Thymus (tissue), 11 donors: ENCODE data around the gene M6PR. TPM values are rescaled to one million over a fixed set of nuclear protein-coding genes. Genes with fewer than 3 reads are reported as not detected.

ENCODE experiments used
- DNase-seq, 9 donors: peaks; one replicate each; pipeline ENCODE4 v3.0.0-alpha.2; 2013; ENCODE audit warnings: low spot score in 9 of 9, low read depth in 6 of 9, missing footprints in 1 of 9
- H3K27ac ChIP-seq, 2 donors: one replicate each; pipeline ENCODE4 v1.5.1; 2013; ENCODE audit warnings: control low read depth in 1 of 2, low read depth in 1 of 2, low read length in 1 of 2, mild to moderate bottlenecking in 1 of 2, moderate library complexity in 1 of 2
- H3K27me3 ChIP-seq, 2 donors: one replicate each; pipeline ENCODE4 v1.5.1; 2013; ENCODE audit warnings: low read length in 1 of 2; ENCODE audit not compliant: control insufficient read depth in 2 of 2, insufficient read depth in 1 of 2
- H3K36me3 ChIP-seq, 2 donors: one replicate each; pipeline ENCODE4 v1.5.1; 2013; ENCODE audit warnings: low read length in 1 of 2, mild to moderate bottlenecking in 1 of 2, moderate library complexity in 1 of 2; ENCODE audit not compliant: control insufficient read depth in 2 of 2, insufficient read depth in 2 of 2
- H3K4me1 ChIP-seq, 2 donors: one replicate each; pipeline ENCODE4 v1.5.1; 2013; ENCODE audit warnings: low read length in 2 of 2; ENCODE audit not compliant: control insufficient read depth in 2 of 2, insufficient read depth in 2 of 2
- H3K4me3 ChIP-seq, 2 donors: one replicate each; pipeline ENCODE4 v1.5.1; 2013; ENCODE audit warnings: low read length in 2 of 2, control low read depth in 1 of 2, mild to moderate bottlenecking in 1 of 2
- H3K9me3 ChIP-seq, 2 donors: one replicate each; pipeline ENCODE4 v1.5.1; 2013; ENCODE audit warnings: low read length in 1 of 2, mild to moderate bottlenecking in 1 of 2; ENCODE audit not compliant: control insufficient read depth in 2 of 2, insufficient read depth in 1 of 2
- WGBS: extraction: QIAGEN DNeasy Blood & Tissue Kit; methylation state at CpG from one replicate; pipeline ENCODE4 v1.1.7; 2013; 5-methylcytosine and 5-hydroxymethylcytosine counted together
- polyA plus RNA-seq: library from polyadenylated mRNA; stranded (reverse); fragments of 200-250 nt; gene quantifications from one replicate; pipeline ENCODE4 v1.2.3, GENCODE V29; 2013
- total RNA-seq: library from RNA; stranded (reverse); fragments of 120-200 nt; gene quantifications from one replicate; pipeline ENCODE4 v1.2.4, GENCODE V29; 2013
- donor health status: healthy.

Gene M6PR
- total and polyA plus RNA-seq, 2 donors: 101 to 166 TPM

DNA sequence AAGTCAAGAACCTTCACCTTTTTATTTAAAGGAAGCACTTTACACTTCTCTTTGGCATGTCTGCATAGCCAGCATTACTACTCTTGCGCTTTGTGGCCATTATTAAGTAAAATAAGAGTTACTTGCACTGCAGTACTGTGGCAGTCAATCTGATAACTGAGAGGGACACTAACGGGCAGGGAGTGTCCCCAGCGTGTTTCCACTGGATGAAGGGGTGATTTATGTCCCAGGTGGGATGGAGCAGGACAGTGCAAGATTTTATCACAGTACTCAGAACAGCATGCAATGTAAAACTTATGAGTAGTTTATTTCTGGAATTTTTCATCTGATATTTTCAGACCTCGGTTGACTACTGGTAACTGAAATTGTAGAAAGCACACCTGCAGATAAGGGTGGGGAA, 8.1 kb upstream of the M6PR start:
- Histone ChIP-seq H3K4me1 (peaks cover 13 to 27% of the 10 kb centered on the region in 2 donors), H3K27ac (peak overlapping the region in 1 of 2 donors; percentile 43), H3K27me3 (no peaks in the 10 kb centered on the region), H3K36me3 (peaks cover 2 to 7% of the 10 kb centered on the region in 2 donors), H3K4me3 (no peak overlapping the region), H3K9me3 (peaks cover 1 to 28% of the 10 kb centered on the region in 2 donors)
- no peak for DNase-seq
- WGBS: 74% methylated on average over 4 of the region's 4 CpGs

DNA sequence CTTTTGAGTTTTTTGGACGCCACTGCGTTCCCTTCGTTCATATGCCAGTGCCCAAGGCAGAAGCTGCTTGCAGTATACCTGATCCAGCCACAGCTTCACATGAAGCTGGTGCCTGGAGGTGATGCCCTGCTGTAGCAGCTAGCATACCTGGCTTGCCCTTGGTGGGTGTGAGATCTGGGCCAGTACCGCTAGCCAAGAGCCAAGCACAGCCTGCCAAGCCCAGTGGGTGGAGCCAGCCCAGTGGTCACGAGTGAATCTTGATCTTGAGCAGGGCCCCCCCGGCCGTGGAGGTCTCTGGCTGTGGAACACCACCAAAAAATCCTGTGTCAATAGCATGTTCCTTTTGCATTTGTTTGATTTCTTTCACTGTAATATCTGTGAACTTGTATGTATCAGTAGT, 7.3 kb upstream of the M6PR start:
- no peaks in the 10 kb centered on the region for H3K27me3 ChIP-seq
- peaks cover 15 to 28% of the 10 kb centered on the region in 2 donors for H3K4me1 ChIP-seq
- no peak overlapping the region for H3K4me3 ChIP-seq
- 95% methylated on average over 7 of the region's 7 CpGs for WGBS
- H3K27ac ChIP-seq: no peak overlapping the region
- H3K36me3 ChIP-seq: peaks cover 2 to 7% of the 10 kb centered on the region in 2 donors
- H3K9me3 ChIP-seq: peaks cover 1 to 28% of the 10 kb centered on the region in 2 donors
- DNase-seq: no peak

DNA sequence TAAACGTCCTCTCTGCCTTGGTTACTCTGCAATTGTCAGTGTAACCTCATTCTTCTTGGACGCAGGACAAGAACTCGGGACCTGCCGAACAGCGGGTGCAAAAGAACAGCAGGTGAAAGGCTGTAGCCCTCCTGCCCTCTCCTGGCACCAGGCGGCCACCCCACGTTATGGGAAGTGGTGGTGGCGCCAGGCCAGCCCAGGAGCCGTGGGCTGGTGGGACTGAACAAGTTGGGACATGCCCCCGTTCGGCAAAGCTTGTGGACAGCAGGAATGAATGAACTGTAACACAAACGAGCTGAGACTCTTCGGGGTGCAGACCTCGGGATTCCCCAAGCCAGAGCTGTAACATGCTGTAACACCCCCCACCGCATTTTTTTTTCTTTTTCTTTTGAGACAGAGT, 6.6 kb upstream of the M6PR start:
- WGBS: 98% methylated on average over 15 of the region's 15 CpGs
- H3K36me3 ChIP-seq: peaks cover 2 to 7% of the 10 kb centered on the region in 2 donors
- no peak for DNase-seq
- no peak overlapping the region for H3K27ac ChIP-seq
- H3K4me3 ChIP-seq: no peak overlapping the region
- peaks cover 1 to 28% of the 10 kb centered on the region in 2 donors for H3K9me3 ChIP-seq
- peaks cover 17 to 33% of the 10 kb centered on the region in 2 donors for H3K4me1 ChIP-seq
- no peaks in the 10 kb centered on the region for H3K27me3 ChIP-seq

DNA sequence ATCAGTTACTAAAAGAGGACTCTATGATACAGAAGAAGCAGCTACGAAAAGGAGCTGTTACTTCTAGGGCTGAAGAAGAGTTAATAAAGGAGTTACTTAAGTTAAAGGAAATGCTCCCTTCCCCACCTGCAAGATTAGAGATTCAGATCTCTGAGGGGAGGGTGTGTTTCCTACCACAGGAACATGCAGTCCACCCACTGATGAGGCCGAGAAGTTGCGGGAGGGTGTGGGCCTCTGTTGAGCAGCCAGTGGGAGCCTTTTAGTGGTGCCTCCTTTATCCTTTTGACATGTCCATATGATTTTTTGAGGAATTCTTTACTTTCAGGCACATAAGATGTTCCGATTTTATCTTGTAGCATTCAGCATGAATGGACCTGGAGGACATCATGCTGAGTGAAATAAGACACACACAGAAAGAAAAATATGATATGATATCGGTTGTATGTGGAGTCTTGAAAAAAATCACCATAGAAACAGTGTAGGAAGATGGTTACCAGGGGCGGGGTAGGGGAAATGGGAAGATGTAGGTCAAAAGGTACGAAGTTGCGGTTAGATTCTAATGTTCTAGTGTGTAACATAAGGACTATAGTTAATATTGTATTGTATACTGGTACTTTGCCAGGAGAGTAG, 4.4 kb upstream of the M6PR start:
- 82% methylated on average over 8 of the region's 8 CpGs for WGBS
- H3K4me1 ChIP-seq: peaks cover 14 to 19% of the 10 kb centered on the region in 2 donors
- no peaks in the 10 kb centered on the region for H3K27me3 ChIP-seq
- H3K27ac ChIP-seq: no peak overlapping the region
- H3K36me3 ChIP-seq: peaks cover 2 to 7% of the 10 kb centered on the region in 2 donors
- H3K4me3 ChIP-seq: no peak overlapping the region
- DNase-seq: peak in 1 of 9 donors; percentile 45
- peaks cover 1 to 28% of the 10 kb centered on the region in 2 donors for H3K9me3 ChIP-seq

DNA sequence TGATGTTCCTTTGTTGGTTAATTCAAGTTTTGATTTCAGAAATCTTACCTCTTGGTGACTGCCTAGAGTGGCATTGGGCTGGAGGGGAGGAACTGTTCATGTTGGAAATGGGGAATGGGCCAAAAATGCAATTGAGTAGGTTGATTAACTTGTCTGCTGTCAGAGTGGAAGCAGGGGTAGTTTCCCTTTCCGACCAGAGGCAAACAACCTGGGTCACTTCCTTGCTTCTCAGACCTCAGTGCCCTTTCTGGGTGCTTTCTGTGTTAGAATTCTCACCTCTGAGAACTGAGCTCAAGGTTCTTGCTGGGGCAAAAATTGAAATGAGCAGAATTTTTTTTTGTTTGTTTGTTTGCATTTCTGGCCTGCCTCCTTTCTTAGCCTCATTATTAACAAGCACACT, 2.3 kb upstream of the M6PR start:
- H3K4me3 ChIP-seq: no peak overlapping the region
- H3K9me3 ChIP-seq: peaks cover 1 to 28% of the 10 kb centered on the region in 2 donors
- WGBS: 78% methylated on average over 1 of the region's 1 CpG
- H3K36me3 ChIP-seq: peaks cover 2 to 7% of the 10 kb centered on the region in 2 donors
- H3K27ac ChIP-seq: peak overlapping the region; percentile 14 to 53
- DNase-seq: peak in 1 of 9 donors; percentile 36
- H3K27me3 ChIP-seq: no peaks in the 10 kb centered on the region
- peaks cover 16 to 20% of the 10 kb centered on the region in 2 donors for H3K4me1 ChIP-seq

DNA sequence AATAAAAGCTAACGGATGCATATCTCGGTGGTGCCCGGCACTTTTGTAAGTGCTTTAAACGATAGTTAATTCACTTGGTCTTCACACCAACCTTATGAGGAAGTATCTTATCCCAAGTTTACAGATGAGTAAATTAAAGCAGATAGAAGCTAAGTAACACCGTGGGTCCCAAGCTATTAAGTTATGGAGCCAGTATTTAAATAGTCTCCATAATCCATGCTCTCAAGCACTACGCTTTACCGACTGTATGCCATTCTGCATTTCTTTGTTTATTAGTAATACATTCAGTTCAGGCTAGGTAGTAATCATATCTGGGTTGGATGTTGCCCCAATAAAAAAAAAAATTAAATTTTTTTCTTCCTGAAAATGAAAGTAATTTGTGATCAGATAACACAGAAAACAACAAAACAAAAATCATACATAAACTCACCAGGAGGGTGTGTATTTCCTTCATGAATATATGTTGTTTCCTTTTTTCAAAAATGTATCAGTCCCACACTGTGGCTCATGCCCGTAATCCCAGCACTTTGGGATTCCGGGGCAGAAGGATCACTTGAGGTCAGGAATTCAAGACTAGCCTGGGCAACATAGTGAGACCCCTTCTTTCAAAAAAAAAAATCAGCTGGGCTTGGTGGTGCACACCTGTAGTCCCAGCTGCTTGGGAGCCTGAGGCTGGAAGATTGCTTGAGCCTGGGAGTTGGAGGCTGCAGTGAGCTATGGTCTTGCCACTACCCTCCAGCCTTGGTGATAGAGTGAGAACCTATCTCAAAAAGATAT, 1.4 kb upstream of the M6PR start:
- Histone ChIP-seq H3K4me3 (peak overlapping the region; percentile 76 to 81), H3K27ac (peak overlapping the region; percentile 98 to 99), H3K4me1 (peaks cover 18 to 19% of the 10 kb centered on the region in 2 donors), H3K9me3 (peaks cover 1 to 21% of the 10 kb centered on the region in 2 donors), H3K36me3 (peaks cover 2 to 6% of the 10 kb centered on the region in 2 donors), H3K27me3 (no peaks in the 10 kb centered on the region)
- WGBS: 8% methylated on average over 9 of the region's 9 CpGs
- DNase-seq: peak in 1 of 9 donors; percentile 65

DNA sequence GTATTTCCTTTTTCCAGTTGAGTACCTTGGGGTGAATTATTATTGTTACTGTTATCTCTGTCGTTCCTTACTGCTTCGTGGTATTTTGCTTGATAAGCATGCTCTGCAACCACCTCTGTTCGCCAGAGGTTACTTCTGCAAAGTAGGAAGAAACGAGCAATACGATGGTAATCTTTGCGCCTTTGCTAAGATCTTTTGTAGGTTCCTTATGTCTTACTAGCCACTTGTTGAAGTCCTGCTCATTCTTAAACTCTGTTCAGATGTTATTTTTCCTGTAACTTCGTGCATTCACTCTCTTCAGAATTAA, 729 bp upstream of the M6PR start:
- Histone ChIP-seq H3K4me3 (peak overlapping the region; percentile 76 to 81), H3K36me3 (peaks cover 5 to 10% of the 10 kb centered on the region in 2 donors), H3K4me1 (peaks cover 18 to 19% of the 10 kb centered on the region in 2 donors), H3K27me3 (no peaks in the 10 kb centered on the region), H3K27ac (peak overlapping the region; percentile 98 to 99), H3K9me3 (peaks cover 1 to 14% of the 10 kb centered on the region in 2 donors)
- DNase-seq: no peak
- under 1% methylated on average over 7 of the region's 7 CpGs for WGBS

DNA sequence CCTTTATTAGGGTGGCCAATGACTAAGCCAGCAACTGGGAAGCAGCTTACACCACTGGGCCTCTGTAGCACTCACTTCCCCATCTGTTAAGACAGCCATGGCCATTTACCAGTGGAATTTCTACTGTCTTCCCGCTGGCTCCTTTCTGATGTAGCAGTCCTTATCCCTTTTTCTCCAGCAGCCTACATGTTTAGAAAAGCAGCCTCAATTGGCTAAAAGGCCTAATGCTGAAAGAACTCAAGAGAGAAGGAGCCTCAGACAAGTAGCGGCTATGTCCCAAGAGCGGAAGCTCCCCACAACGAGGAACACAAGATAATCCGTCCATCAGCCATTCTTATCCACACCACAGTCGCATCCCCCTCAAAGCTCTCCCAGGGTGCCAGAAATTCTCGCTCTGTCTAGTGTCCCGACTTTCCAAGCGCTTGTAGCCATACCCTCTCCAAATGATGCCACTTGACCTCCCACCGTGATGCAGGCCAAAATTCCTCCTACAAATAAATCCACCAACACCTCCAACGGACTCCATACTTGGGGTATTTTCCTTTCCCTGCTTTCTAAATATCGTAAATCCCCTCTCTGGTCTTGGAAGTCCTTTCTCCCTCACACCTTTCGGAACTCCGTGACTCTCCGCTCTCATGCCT, 624 bp downstream of the M6PR start:
- peak in 2 of 9 donors; percentile 37 to 53 for DNase-seq

DNA sequence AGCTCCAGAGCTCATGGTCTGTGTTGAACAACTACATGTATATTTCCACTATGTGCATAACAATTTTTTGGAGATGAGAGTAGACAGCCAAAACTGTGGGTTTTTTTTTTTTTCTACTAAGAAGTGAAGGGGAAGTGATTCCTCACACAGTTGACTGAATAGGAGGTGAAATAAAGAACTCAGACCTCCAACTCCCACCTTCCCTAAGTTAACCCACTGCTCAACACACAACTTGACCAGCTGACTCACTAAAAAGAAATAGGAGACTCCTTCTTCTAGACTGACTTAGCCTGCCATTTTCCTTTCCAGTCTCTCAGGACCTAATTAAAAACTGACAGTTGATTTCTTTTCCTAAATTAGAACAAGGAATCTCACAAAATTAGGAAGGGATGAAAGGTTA, 1.7 kb downstream of the M6PR start:
- peak overlapping the region in 1 of 2 donors; percentile 11 for H3K4me3 ChIP-seq
- peaks cover 16 to 18% of the 10 kb centered on the region in 2 donors for H3K4me1 ChIP-seq
- peaks cover 19 to 31% of the 10 kb centered on the region in 2 donors for H3K36me3 ChIP-seq

More for the DNA sequence above, 624 bp downstream of the M6PR start:
- Histone ChIP-seq H3K4me3 (peak overlapping the region; percentile 76 to 81), H3K9me3 (peaks cover under 1 to 8% of the 10 kb centered on the region in 2 donors), H3K4me1 (peaks cover 18% of the 10 kb centered on the region in 2 donors), H3K27ac (peak overlapping the region; percentile 98 to 99), H3K36me3 (peaks cover 11 to 23% of the 10 kb centered on the region in 2 donors), H3K27me3 (no peaks in the 10 kb centered on the region)
- 1% methylated on average over 15 of the region's 15 CpGs for WGBS

More for the DNA sequence above, 1.7 kb downstream of the M6PR start:
- no peak for DNase-seq
- Histone ChIP-seq H3K27ac (no peak overlapping the region), H3K9me3 (peaks cover 0 to 2% of the 10 kb centered on the region in 2 donors), H3K27me3 (no peaks in the 10 kb centered on the region)
